ENCODE results near the gene RGS4. TPM values are rescaled to one million over a fixed set of nuclear protein-coding genes. Genes with fewer than 3 reads are reported as not detected.

RGS4 gene
- total RNA-seq, 1 donor from 2014 or later: 21.0 TPM

- no peak for DNase-seq (ENCODE audit: low read depth)
These were observed 26.1 kb downstream of the RGS4 start for GRCh38 chr1:163095213-163095612.

GRCh38 chr1:163102590-163102989, 33.4 kb downstream of the RGS4 start:
- no peak for DNase-seq (ENCODE audit: low read depth)

- DNase-seq (ENCODE audit: low read depth): no peak
These were observed 35.4 kb downstream of the RGS4 start for GRCh38 chr1:163104385-163105099.

GRCh38 chr1:163106364-163106987, 37.3 kb downstream of the RGS4 start:
- DNase-seq (ENCODE audit: low read depth): no peak

GRCh38 chr1:163107655-163108054, 38.5 kb downstream of the RGS4 start:
- DNase-seq (ENCODE audit: low read depth): no peak

GRCh38 chr1:163115887-163116286, 46.7 kb downstream of the RGS4 start:
- DNase-seq (ENCODE audit: low read depth): no peak

- no peak for DNase-seq (ENCODE audit: low read depth)
These were observed 50.5 kb downstream of the RGS4 start for GRCh38 chr1:163119707-163120106.

GRCh38 chr1:163120372-163120771, 51.2 kb downstream of the RGS4 start:
- no peak for DNase-seq (ENCODE audit: low read depth)

- DNase-seq (ENCODE audit: low read depth): no peak
These were observed 55.7 kb downstream of the RGS4 start for GRCh38 chr1:163124812-163125211.

Other genes starting within 250 kb of the RGS4 start
- gene CCDC190, start 208.2 kb upstream of the RGS4 start, total RNA-seq: 0.10 and 1.5 TPM in 2 replicates
- 2.3 and 3.7 TPM in 2 replicates for gene RGS5, start 133.6 kb downstream of the RGS4 start, total RNA-seq

All from myocyte (in vitro differentiated cells).